Lower leg skin (tissue), 3 donors: Measurements from ENCODE around the gene PPP2R5B.

Experiments used
- CTCF ChIP-seq, 3 donors: fragments of 450-650 bp; IDR thresholded peaks; one replicate each; pipeline ENCODE4 v1.5.1; 2016; ENCODE audit warnings: antibody characterized with exemption in 3 of 3, mild to moderate bottlenecking in 3 of 3, moderate library complexity in 2 of 3
- POLR2A ChIP-seq, 2 donors: fragments of 450-650 bp; IDR thresholded peaks; one replicate each; pipeline ENCODE4 v1.6.1; 2016 to 2017; ENCODE audit warnings: antibody characterized with exemption in 2 of 2, mild to moderate bottlenecking in 1 of 2, moderate library complexity in 1 of 2

- TF ChIP-seq CTCF (IDR thresholded peaks at IDR 0.05) (no peak), POLR2A (IDR thresholded peaks at IDR 0.05) (no peak)
These were observed 12.8 kb upstream of the PPP2R5B start for GRCh38 chr11:64911689-64912088.
